ENCODE results near the gene EYS.

EYS gene

DNA sequence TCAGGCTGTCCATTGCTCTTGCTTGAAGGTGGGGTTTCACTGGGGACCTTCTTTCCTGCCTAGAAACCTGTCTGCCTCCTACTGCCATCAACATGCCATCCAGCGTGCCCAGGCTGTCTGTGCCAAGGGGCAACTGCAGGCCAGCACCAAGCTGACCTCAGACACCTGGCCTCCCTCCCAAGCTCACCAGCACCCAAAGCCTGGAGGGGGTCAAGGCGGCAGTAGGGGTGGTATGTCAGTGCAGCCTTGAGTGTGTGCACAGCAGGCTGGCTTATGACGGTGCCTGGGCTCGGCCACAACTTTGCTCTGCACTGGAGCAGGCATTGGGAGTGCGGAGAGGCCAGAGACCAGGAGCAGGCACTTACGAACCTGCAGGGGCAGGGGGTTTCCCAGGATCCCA lies 149.0 kb downstream of the EYS start:
- in situ Hi-C loops (cut with HindIII; ENCODE audit: low sequenced_read_pairs), result no loop called here
- TF ChIP-seq, protein P1, sequence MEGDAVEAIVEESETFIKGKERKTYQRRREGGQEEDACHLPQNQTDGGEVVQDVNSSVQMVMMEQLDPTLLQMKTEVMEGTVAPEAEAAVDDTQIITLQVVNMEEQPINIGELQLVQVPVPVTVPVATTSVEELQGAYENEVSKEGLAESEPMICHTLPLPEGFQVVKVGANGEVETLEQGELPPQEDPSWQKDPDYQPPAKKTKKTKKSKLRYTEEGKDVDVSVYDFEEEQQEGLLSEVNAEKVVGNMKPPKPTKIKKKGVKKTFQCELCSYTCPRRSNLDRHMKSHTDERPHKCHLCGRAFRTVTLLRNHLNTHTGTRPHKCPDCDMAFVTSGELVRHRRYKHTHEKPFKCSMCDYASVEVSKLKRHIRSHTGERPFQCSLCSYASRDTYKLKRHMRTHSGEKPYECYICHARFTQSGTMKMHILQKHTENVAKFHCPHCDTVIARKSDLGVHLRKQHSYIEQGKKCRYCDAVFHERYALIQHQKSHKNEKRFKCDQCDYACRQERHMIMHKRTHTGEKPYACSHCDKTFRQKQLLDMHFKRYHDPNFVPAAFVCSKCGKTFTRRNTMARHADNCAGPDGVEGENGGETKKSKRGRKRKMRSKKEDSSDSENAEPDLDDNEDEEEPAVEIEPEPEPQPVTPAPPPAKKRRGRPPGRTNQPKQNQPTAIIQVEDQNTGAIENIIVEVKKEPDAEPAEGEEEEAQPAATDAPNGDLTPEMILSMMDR (IDR thresholded peaks at IDR 0.05; ENCODE audit: low read depth, low read length), result no peak
- H3K4me3 ChIP-seq (ENCODE audit: low read depth, low read length), result no peak overlapping the region
- DNase-seq (ENCODE audit: low read depth, low spot score), result no peak

DNA sequence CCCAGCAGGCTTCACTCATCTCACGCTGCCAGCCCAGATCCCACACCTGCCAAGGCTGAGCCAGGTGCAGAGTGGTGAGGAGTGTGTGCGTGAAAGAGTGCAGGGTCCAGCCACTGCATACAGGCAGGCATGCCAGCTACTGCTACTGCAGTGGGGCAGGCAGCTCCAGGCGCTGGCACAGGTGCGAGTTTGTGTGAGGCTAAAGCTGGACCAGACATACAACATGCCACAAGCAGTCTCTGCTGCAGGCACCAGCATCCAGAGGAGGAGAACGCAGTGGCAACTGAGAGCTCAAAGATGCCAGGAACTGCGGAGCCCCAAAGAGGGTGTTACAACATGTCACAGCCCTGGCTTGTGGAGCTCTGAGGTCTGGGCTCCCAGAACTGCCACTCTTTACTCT lies 149.8 kb downstream of the EYS start:
- DNase-seq (ENCODE audit: low read depth, low spot score), result no peak
- TF ChIP-seq, protein P1 (IDR thresholded peaks at IDR 0.05; ENCODE audit: low read depth, low read length), result no peak
- H3K4me3 ChIP-seq (ENCODE audit: low read depth, low read length), result no peak overlapping the region
- in situ Hi-C loops (cut with HindIII; ENCODE audit: low sequenced_read_pairs), result no loop called here

DNA sequence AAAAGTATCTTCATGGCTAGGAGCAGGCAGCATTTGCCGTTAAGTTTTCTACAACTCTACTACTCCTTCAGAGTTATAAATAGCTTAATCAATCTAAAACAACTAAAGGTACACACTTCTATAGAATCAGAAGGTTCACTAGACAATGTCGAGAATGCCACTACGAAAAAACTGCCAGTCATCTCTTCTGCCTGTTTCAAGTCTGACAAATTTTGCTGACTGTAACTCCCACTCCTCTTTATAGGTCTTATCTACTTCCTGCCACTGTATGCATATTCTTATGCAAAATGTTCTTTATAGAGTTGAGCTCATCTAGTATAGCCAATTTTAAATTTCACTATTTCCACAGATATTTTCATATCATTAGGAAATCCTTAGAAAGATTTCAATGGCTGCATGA lies 160.1 kb downstream of the EYS start:
- no peak for DNase-seq (ENCODE audit: low read depth, low spot score)
- in situ Hi-C loops (cut with HindIII; ENCODE audit: low sequenced_read_pairs), result no loop called here
- TF ChIP-seq, protein P1 (IDR thresholded peaks at IDR 0.05; ENCODE audit: low read depth, low read length), result no peak
- H3K4me3 ChIP-seq (ENCODE audit: low read depth, low read length), result no peak overlapping the region

DNA sequence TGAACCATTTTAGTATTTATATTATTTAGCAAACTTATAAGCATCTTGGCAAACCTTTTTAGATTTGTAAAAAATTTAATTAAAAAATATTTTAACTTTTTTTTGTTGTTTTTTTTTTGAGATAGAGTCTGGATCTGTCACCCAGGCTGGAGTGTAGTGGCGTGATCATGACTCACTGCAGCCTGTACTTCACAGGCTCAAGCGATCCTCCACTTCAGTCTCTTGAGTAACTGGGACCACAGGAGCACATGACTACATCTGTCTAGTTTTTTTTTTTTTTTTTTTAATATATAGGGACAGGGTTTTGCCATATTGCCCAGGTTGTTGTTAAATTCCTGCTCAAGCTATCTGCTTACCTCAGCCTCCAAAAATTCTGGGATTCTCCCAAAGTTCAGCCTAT lies 161.1 kb downstream of the EYS start:
- TF ChIP-seq, protein P1 (IDR thresholded peaks at IDR 0.05; ENCODE audit: low read depth, low read length), result no peak
- in situ Hi-C loops (cut with HindIII; ENCODE audit: low sequenced_read_pairs), result no loop called here
- no peak overlapping the region for H3K4me3 ChIP-seq (ENCODE audit: low read depth, low read length)
- DNase-seq (ENCODE audit: low read depth, low spot score), result no peak

DNA sequence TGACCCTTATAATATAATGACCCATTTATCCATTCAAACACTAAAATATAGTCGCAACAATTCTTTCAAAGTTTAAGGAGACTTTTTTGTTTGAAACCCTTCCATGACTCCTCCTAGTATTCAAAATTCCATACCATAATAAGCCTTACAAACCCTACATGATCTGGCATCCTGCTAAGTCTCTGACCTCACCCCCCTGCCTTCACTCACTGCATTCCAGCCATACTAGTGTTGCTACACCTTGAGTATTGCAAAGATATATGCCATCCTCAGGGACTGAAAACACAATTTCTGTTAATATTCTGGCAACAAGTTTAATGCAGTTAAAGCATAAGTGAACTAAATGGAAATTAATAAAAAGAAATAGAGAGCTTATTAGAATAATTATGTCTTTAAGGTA lies 168.4 kb downstream of the EYS start:
- DNase-seq (ENCODE audit: low read depth, low spot score), result no peak
- in situ Hi-C loops (cut with HindIII; ENCODE audit: low sequenced_read_pairs), result no loop called here
- TF ChIP-seq, protein P1 (IDR thresholded peaks at IDR 0.05; ENCODE audit: low read depth, low read length), result no peak
- no peak overlapping the region for H3K4me3 ChIP-seq (ENCODE audit: low read depth, low read length)

DNA sequence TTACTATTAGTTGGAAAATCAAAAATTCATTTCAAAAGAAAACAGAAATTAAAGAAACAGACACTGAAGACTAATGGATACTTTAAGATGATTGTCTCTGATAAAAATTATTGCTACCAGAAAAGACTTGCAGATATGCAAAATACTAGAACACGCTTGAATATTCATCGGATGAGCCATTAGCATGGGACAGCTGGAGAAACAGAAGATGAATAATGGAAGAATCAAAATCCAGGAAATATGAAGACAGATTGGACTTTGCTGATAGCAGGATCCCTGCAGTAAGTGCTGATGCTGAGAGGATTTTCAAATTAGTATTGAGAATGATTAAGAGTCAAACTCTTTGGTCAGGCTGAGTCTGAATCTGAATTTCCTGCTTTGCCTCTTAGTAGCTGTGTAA lies 169.4 kb downstream of the EYS start:
- no peak for DNase-seq (ENCODE audit: low read depth, low spot score)
- H3K4me3 ChIP-seq (ENCODE audit: low read depth, low read length), result no peak overlapping the region
- in situ Hi-C loops (cut with HindIII; ENCODE audit: low sequenced_read_pairs), result no loop called here
- TF ChIP-seq, protein P1 (IDR thresholded peaks at IDR 0.05; ENCODE audit: low read depth, low read length), result no peak

DNA sequence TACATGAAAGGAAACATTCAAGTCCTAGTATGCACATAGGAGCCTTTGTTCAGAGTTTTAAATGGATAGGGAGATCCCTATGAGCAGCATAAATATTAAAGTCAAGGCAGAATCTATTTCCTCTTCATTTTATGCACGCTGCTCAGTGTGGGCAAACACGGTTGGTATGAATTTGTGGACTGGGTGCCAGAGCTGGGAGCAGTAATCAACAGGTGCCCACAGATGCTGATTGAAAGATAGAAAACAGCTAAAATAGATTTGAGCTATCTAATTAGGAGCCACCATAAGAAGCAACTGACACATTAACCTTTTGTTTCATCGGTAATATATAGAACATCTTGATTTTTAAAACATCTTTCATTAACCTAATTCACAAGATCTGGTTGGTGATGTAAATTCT lies 175.5 kb downstream of the EYS start:
- TF ChIP-seq, protein P1 (IDR thresholded peaks at IDR 0.05; ENCODE audit: low read depth, low read length), result no peak
- in situ Hi-C loops (cut with HindIII; ENCODE audit: low sequenced_read_pairs), result no loop called here
- no peak for DNase-seq (ENCODE audit: low read depth, low spot score)
- H3K4me3 ChIP-seq (ENCODE audit: low read depth, low read length), result no peak overlapping the region
